ENCODE results near the gene ETS2.
A peak's percentile ranks its signal among the peaks of the same experiment; 100 is the strongest.

The ETS2 gene

GRCh38 chr21:38861989-38862683, 56.4 kb downstream of the ETS2 start:
- peak; percentile 55 for DNase-seq

- DNase-seq: no peak
Measured at GRCh38 chr21:38863291-38863690, 57.6 kb downstream of the ETS2 start.

- no peak for DNase-seq
Measured at GRCh38 chr21:38863843-38864363, 58.2 kb downstream of the ETS2 start.

GRCh38 chr21:38864964-38865363, 59.2 kb downstream of the ETS2 start:
- no peak for DNase-seq

GRCh38 chr21:38869196-38869595, 63.5 kb downstream of the ETS2 start:
- DNase-seq: no peak

- no peak for DNase-seq
Measured at GRCh38 chr21:38869946-38870345, 64.2 kb downstream of the ETS2 start.
